ENCODE data around the gene RASSF5. TPM values are rescaled to one million over a fixed set of nuclear protein-coding genes. Genes with fewer than 3 reads are reported as not detected.

The RASSF5 gene
- total RNA-seq, 4 donors from 2014 or later: 7.4 to 35.5 (median 10.0) TPM

GRCh38 chr1:206575894-206576737, 68.8 kb downstream of the RASSF5 start:
- H3K9me3 ChIP-seq: no peaks in the 10 kb centered on the region
- H3K27ac ChIP-seq: peak overlapping the region; percentile 77 to 86 (median 82)
- no peaks in the 10 kb centered on the region for H3K27me3 ChIP-seq
- H3K4me3 ChIP-seq: peak overlapping the region in 1 of 4 donors; percentile 6
- no peak for DNase-seq
- H3K36me3 ChIP-seq: no peaks in the 10 kb centered on the region
- TF ChIP-seq CTCF (IDR thresholded peaks at IDR 0.05) (no peak), POLR2A (IDR thresholded peaks at IDR 0.05) (no peak)
- H3K4me1 ChIP-seq: peaks cover 0 to 53% (median 30%) of the 10 kb centered on the region in 4 donors

DNA sequence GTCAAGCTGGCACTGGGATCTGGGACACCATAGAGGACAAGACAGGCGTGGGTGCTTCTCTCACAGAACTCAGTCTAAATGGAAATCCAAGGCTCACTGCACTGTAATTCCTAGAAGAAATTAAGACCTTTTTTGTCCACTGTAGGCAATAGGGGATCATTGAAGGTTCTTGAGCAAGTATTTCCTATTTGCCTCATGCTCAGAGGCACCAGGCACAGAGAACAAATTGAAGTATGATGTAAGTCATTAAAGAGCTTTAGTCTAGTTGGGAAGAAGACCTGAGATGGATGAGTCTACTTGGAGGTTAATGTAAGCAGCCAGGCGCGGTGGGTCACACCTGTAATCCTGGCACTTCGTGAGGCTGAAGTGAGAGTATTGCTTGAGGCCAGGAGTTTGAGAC, 70.3 kb downstream of the RASSF5 start:
- TF ChIP-seq CTCF (IDR thresholded peaks at IDR 0.05) (no peak), POLR2A (IDR thresholded peaks at IDR 0.05) (no peak)
- H3K27me3 ChIP-seq: no peaks in the 10 kb centered on the region

DNA sequence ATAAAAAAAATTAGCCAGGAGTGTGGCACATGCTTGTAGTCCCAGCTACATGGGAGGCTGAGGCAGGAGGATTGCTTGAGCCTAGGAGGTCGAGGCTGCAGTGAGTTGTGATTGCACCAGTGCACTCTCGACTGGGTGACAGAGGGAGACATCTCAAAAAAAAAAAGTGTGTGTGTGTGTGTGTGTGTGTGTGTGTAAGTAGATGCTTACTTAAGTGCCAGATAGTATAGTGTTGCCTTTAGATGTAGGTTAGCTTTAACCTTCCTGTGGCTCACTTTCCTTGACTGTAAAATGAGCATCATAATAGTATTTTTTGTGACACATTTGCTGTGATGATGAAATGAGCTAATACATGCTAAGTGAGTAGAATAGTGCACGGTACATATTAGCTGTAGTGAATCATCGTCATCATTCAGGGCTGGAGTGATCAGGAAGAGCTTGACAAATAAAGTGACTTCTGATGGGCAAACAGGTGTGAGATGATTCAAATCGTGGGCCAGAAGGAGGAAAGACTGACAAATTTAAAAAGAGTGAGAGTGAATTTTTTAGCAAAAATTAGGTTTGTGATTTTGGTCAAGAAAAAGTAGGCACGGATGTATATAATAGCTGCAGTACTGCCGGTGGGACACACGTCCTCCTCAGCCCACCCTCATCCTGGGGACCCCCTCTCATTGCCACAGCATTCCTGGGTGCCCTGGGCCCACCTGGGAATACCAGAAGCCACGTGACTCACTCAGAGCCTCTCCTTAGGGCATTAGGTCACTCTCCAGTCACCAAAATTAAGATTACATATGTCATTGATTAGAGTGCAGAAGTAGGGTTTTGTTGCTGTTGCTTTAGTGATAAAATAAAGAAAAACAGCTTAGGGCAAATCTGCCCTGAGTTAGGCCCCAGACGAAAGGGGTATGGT, 71.0 kb downstream of the RASSF5 start:
- H3K9me3 ChIP-seq: no peaks in the 10 kb centered on the region
- TF ChIP-seq CTCF (IDR thresholded peaks at IDR 0.05) (no peak), POLR2A (IDR thresholded peaks at IDR 0.05) (no peak)
- H3K4me3 ChIP-seq: no peak overlapping the region
- H3K36me3 ChIP-seq: no peaks in the 10 kb centered on the region
- H3K27me3 ChIP-seq: no peaks in the 10 kb centered on the region
- H3K27ac ChIP-seq: peak overlapping the region; percentile 51 to 86 (median 82)
- DNase-seq: no peak
- peaks cover 0 to 65% (median 43%) of the 10 kb centered on the region in 4 donors for H3K4me1 ChIP-seq

More for the DNA sequence above, 70.3 kb downstream of the RASSF5 start:
- peak overlapping the region; percentile 77 to 86 (median 82) for H3K27ac ChIP-seq
- no peak overlapping the region for H3K4me3 ChIP-seq
- peaks cover 0 to 63% (median 41%) of the 10 kb centered on the region in 4 donors for H3K4me1 ChIP-seq
- no peaks in the 10 kb centered on the region for H3K9me3 ChIP-seq
- DNase-seq: no peak
- no peaks in the 10 kb centered on the region for H3K36me3 ChIP-seq

- Histone ChIP-seq H3K9me3 (no peaks in the 10 kb centered on the region), H3K27me3 (no peaks in the 10 kb centered on the region), H3K36me3 (peaks cover 0 to 1% (median 0%) of the 10 kb centered on the region in 3 donors), H3K27ac (peak overlapping the region; percentile 51 to 84 (median 82)), H3K4me3 (no peak overlapping the region), H3K4me1 (peaks cover 0 to 68% (median 42%) of the 10 kb centered on the region in 4 donors)
- TF ChIP-seq POLR2A (IDR thresholded peaks at IDR 0.05) (no peak), CTCF (IDR thresholded peaks at IDR 0.05) (no peak)
- DNase-seq: no peak
Observed at GRCh38 chr1:206578978-206579374, 71.6 kb downstream of the RASSF5 start.

DNA sequence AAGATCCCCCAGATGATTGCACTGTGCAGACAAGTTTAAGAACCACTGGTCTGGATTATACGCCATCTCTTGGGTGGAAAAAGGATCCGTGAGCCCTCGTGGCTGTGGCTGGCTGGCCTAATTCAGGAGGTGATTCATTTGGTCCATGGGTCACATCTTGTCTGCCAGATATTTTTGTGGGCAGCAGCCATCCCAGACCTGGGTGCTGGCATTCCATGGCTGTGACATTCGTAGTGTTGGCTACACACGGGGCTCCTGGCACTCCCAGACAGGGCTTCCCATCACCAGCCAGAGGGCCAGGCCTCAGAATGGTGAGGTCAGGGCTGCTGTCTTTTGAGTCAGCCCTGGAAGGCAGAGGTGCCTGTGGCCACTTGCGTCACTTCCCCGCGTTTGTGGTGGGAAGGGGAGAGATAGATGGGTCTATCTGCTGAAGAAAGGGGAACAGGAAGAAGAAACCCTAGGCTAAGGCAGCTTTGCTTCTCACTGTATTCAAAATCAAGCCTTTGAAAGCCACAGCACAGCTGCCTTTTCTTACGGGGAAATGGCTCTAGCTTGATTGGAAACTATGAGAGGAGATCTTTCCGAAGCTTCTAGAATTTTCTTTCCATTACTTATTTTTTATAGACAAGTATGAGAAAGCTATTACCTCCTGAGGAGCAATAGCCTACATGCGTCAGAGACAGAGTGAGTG, 72.6 kb downstream of the RASSF5 start:
- H3K4me1 ChIP-seq: peaks cover 0 to 65% (median 37%) of the 10 kb centered on the region in 4 donors

More for the DNA sequence above, 72.6 kb downstream of the RASSF5 start:
- Histone ChIP-seq H3K27ac (peak overlapping the region; percentile 75 to 84 (median 82)), H3K9me3 (no peaks in the 10 kb centered on the region), H3K27me3 (no peaks in the 10 kb centered on the region), H3K4me3 (peak overlapping the region in 1 of 4 donors; percentile 18), H3K36me3 (peaks cover 0 to 10% (median 0%) of the 10 kb centered on the region in 3 donors)
- DNase-seq: peak; percentile 63 to 96 (median 96)
- TF ChIP-seq CTCF (IDR thresholded peaks at IDR 0.05) (no peak), POLR2A (IDR thresholded peaks at IDR 0.05) (peak in 1 of 2 donors; percentile 15)

Measured in Peyer's patch (tissue), 4 donors.